ENCODE measurements around the gene RSBN1L.
"Not testable (repeated sequence)": the region's sequence is repeated elsewhere in the genome, so short reads cannot be mapped to it uniquely, and the experiment has no call there.

RSBN1L gene

GRCh38 chr7:77696057-77696642, at the start of gene RSBN1L:
RSBN1L (plus strand) TSS chr7:77696459; CDS start chr7:77696470, 11 bp downstream.
- peak; percentile 35 for TF ChIP-seq CTCF (IDR thresholded peaks at IDR 0.05; ENCODE audit: low read depth, low read length)
- peak; percentile 97 to 98 for DNase-seq (ENCODE audit: low read depth in 2 of 2)
- H3K4me3 ChIP-seq (replicated peaks in 1 of 2; ENCODE audit: low read depth in 2 of 2, low read length in 2 of 2) = peak within 1 kb of the TSS; percentile 97 to 99

GRCh38 chr7:77648742-77649338, 47.4 kb upstream of the RSBN1L start:
- no peak for TF ChIP-seq CTCF (IDR thresholded peaks at IDR 0.05; ENCODE audit: low read depth, low read length)
- H3K4me3 ChIP-seq (replicated peaks in 1 of 2; ENCODE audit: low read depth in 2 of 2, low read length in 2 of 2) = no peak overlapping the region
- DNase-seq (ENCODE audit: low read depth in 2 of 2) = no peak

GRCh38 chr7:77649716-77650349, 46.4 kb upstream of the RSBN1L start:
- no peak overlapping the region for H3K4me3 ChIP-seq (replicated peaks in 1 of 2; ENCODE audit: low read depth in 2 of 2, low read length in 2 of 2)
- TF ChIP-seq CTCF (IDR thresholded peaks at IDR 0.05; ENCODE audit: low read depth, low read length) = no peak
- DNase-seq (ENCODE audit: low read depth in 2 of 2) = peak; percentile 62 to 69

GRCh38 chr7:77651575-77652162, 44.6 kb upstream of the RSBN1L start:
- H3K4me3 ChIP-seq (replicated peaks in 1 of 2; ENCODE audit: low read depth in 2 of 2, low read length in 2 of 2) = no peak overlapping the region
- TF ChIP-seq CTCF (IDR thresholded peaks at IDR 0.05; ENCODE audit: low read depth, low read length) = peak; percentile 65
- peak; percentile 60 to 62 for DNase-seq (ENCODE audit: low read depth in 2 of 2)

GRCh38 chr7:77652826-77653225, 43.4 kb upstream of the RSBN1L start:
- not testable (repeated sequence) for DNase-seq (ENCODE audit: low read depth in 2 of 2); H3K4me3 ChIP-seq (replicated peaks in 1 of 2; ENCODE audit: low read depth in 2 of 2, low read length in 2 of 2)

- H3K4me3 ChIP-seq (replicated peaks in 1 of 2; ENCODE audit: low read depth in 2 of 2, low read length in 2 of 2) = no peak overlapping the region
- no peak for DNase-seq (ENCODE audit: low read depth in 2 of 2)
- no peak for TF ChIP-seq CTCF (IDR thresholded peaks at IDR 0.05; ENCODE audit: low read depth, low read length)
Measured at GRCh38 chr7:77653572-77653971, 42.7 kb upstream of the RSBN1L start.

- TF ChIP-seq CTCF (IDR thresholded peaks at IDR 0.05; ENCODE audit: low read depth, low read length) = no peak
- H3K4me3 ChIP-seq (replicated peaks in 1 of 2; ENCODE audit: low read depth in 2 of 2, low read length in 2 of 2) = no peak overlapping the region
- no peak for DNase-seq (ENCODE audit: low read depth in 2 of 2)
Measured at GRCh38 chr7:77655356-77655755, 40.9 kb upstream of the RSBN1L start.

Data from cardiac fibroblast (primary cell).